Neural progenitor cell (in vitro differentiated cells): ENCODE measurements around the gene UBE2A. TPM values are rescaled to one million over a fixed set of nuclear protein-coding genes. Genes with fewer than 3 reads are reported as not detected.

ENCODE experiments used
- DNase-seq: peaks from one replicate; pipeline ENCODE4 v3.0.0-alpha.2; 2016; ENCODE audit warnings: low spot score
- H2AFZ ChIP-seq: fragments of 200-600 bp; sonication (generic); replicated peaks from 2 replicates; pipeline ENCODE4 v1.6.1; 2016; ENCODE audit warnings: antibody characterized with exemption
- H3F3A ChIP-seq: fragments of 200-600 bp; sonication (generic); 2 replicates; pipeline ENCODE4 v1.6.1; 2016; ENCODE audit warnings: antibody characterized with exemption, low read depth
- H3K27ac ChIP-seq: fragments of 200-600 bp; sonication (generic); 2 replicates; pipeline ENCODE4 v1.5.1; 2016; ENCODE audit warnings: mild to moderate bottlenecking
- H3K27me3 ChIP-seq: fragments of 200-600 bp; sonication (generic); 2 replicates; pipeline ENCODE4 v1.6.1; 2016; ENCODE audit warnings: mild to moderate bottlenecking, moderate library complexity
- H3K36me3 ChIP-seq: fragments of 200-600 bp; sonication (generic); 2 replicates; pipeline ENCODE4 v1.5.1; 2016
- H3K4me1 ChIP-seq: fragments of 200-600 bp; sonication (generic); 2 replicates; pipeline ENCODE4 v1.6.1; 2016; ENCODE audit warnings: mixed run types
- H3K4me2 ChIP-seq: fragments of 200-600 bp; sonication (generic); 2 replicates; pipeline ENCODE4 v1.6.1; 2016
- H3K4me3 ChIP-seq: fragments of 200-600 bp; sonication (generic); 2 replicates; pipeline ENCODE4 v1.5.1; 2016
- H3K79me2 ChIP-seq: fragments of 200-600 bp; sonication (generic); 2 replicates; pipeline ENCODE4 v1.6.1; 2016; ENCODE audit warnings: low read depth
- H3K9ac ChIP-seq: fragments of 200-600 bp; sonication (generic); 2 replicates; pipeline ENCODE4 v1.6.1; 2016
- H3K9me3 ChIP-seq: fragments of 200-600 bp; sonication (generic); 2 replicates; pipeline ENCODE4 v1.5.1; 2016; ENCODE audit warnings: low read depth
- H4K20me1 ChIP-seq: fragments of 200-600 bp; sonication (generic); 2 replicates; pipeline ENCODE4 v1.6.1; 2016; ENCODE audit warnings: low read depth
- H3K27ac Mint-ChIP-seq: 3 replicates; pipeline ENCODE4 v1.8.0; 2021; ENCODE audit warnings: mixed read lengths
- H3K27me3 Mint-ChIP-seq: 2 replicates; pipeline ENCODE4 v1.8.0; 2022; ENCODE audit warnings: low read depth, mild to moderate bottlenecking, inconsistent platforms, moderate library complexity, mixed read lengths; ENCODE audit not compliant: insufficient read depth
- H3K36me3 Mint-ChIP-seq: 3 replicates; pipeline ENCODE4 v1.8.0; 2021; ENCODE audit warnings: mixed read lengths
- H3K4me1 Mint-ChIP-seq: 3 replicates; pipeline ENCODE4 v1.8.0; 2021; ENCODE audit warnings: mixed read lengths
- H3K4me3 Mint-ChIP-seq: 3 replicates; pipeline ENCODE4 v1.8.0; 2021; ENCODE audit warnings: mild to moderate bottlenecking, moderate library complexity, mixed read lengths
- H3K9me3 Mint-ChIP-seq: 3 replicates; pipeline ENCODE4 v1.8.0; 2020; ENCODE audit warnings: mixed read lengths
- CTCF ChIP-seq: fragments of 200-600 bp; sonication (generic); IDR thresholded peaks from 2 replicates; pipeline ENCODE4 v1.5.1; 2017; ENCODE audit warnings: antibody characterized with exemption, mild to moderate bottlenecking
- EZH2 ChIP-seq: fragments of 200-600 bp; sonication (generic); IDR thresholded peaks from 2 replicates; pipeline ENCODE4 v1.6.1; 2017; ENCODE audit warnings: antibody characterized with exemption, mild to moderate bottlenecking, moderate library complexity
- EZH2phosphoT487 ChIP-seq: fragments of 200-600 bp; sonication (generic); IDR thresholded peaks from 2 replicates; pipeline ENCODE4 v1.6.1; 2017; ENCODE audit warnings: antibody characterized with exemption
- total RNA-seq: library from RNA; depleted of rRNA; stranded (reverse); fragments of >200 nt; gene quantifications from 2 replicates; pipeline ENCODE4 v1.2.3, GENCODE V29; 2015; ENCODE audit warnings: low replicate concordance

Gene UBE2A
- total RNA-seq, 1 donor from 2014 or later, result 90.2 TPM

- H3K27me3 ChIP-seq, result no peaks in the 10 kb centered on the region
- no peak overlapping the region for H3K27ac ChIP-seq
- Mint-ChIP-seq H3K4me1 (peaks cover 4% of the 10 kb centered on the region), H3K27me3 (peaks cover 2% of the 10 kb centered on the region), H3K36me3 (no peaks in the 10 kb centered on the region), H3K9me3 (peaks cover 15% of the 10 kb centered on the region), H3K27ac (no peak overlapping the region), H3K4me3 (peak overlapping the region; percentile 93)
- no peak overlapping the region for H3K4me3 ChIP-seq
- TF ChIP-seq EZH2, result no peak
- no peak for TF ChIP-seq EZH2phosphoT487
- no peak for TF ChIP-seq CTCF
- H3K4me2 ChIP-seq, result no peak overlapping the region
- no peaks in the 10 kb centered on the region for H3K9me3 ChIP-seq
- H3K4me1 ChIP-seq, result no peaks in the 10 kb centered on the region
- no peak overlapping the region for H2AFZ ChIP-seq
- peaks cover 13% of the 10 kb centered on the region for H4K20me1 ChIP-seq
- no peaks in the 10 kb centered on the region for H3K36me3 ChIP-seq
- H3K79me2 ChIP-seq, result peaks cover 36% of the 10 kb centered on the region
- H3K9ac ChIP-seq, result no peak overlapping the region
- H3F3A ChIP-seq, result no peaks in the 10 kb centered on the region
- no peak for DNase-seq
These were observed 32.6 kb downstream of the UBE2A start for GRCh38 chrX:119607018-119607389.

- no peaks in the 10 kb centered on the region for H3K27me3 ChIP-seq
- H3K36me3 Mint-ChIP-seq, result no peaks in the 10 kb centered on the region
These were observed 40.4 kb downstream of the UBE2A start for GRCh38 chrX:119614776-119615175.

GRCh38 chrX:119617517-119618164 is 43.3 kb downstream of the UBE2A start:
- no peak overlapping the region for H3K4me2 ChIP-seq
- no peak overlapping the region for H3K27ac Mint-ChIP-seq

More at GRCh38 chrX:119614776-119615175, 40.4 kb downstream of the UBE2A start:
- Mint-ChIP-seq H3K27ac (no peak overlapping the region), H3K9me3 (peaks cover 6% of the 10 kb centered on the region), H3K4me1 (no peaks in the 10 kb centered on the region), H3K27me3 (peaks cover 6% of the 10 kb centered on the region), H3K4me3 (no peak overlapping the region)
- Histone ChIP-seq H3K79me2 (no peaks in the 10 kb centered on the region), H3K4me3 (no peak overlapping the region), H3K9ac (no peak overlapping the region), H3K4me2 (no peak overlapping the region), H2AFZ (no peak overlapping the region), H3K36me3 (no peaks in the 10 kb centered on the region), H3K9me3 (no peaks in the 10 kb centered on the region), H3K4me1 (no peaks in the 10 kb centered on the region), H4K20me1 (no peaks in the 10 kb centered on the region), H3F3A (no peaks in the 10 kb centered on the region), H3K27ac (no peak overlapping the region)
- TF ChIP-seq EZH2 (no peak), EZH2phosphoT487 (no peak), CTCF (no peak)
- DNase-seq, result no peak

More at GRCh38 chrX:119617517-119618164, 43.3 kb downstream of the UBE2A start:
- Mint-ChIP-seq H3K9me3 (peaks cover 6% of the 10 kb centered on the region), H3K36me3 (peaks cover 3% of the 10 kb centered on the region), H3K4me1 (no peaks in the 10 kb centered on the region), H3K27me3 (peaks cover 3% of the 10 kb centered on the region), H3K4me3 (no peak overlapping the region)
- H3K79me2 ChIP-seq, result no peaks in the 10 kb centered on the region
- no peaks in the 10 kb centered on the region for H3K9me3 ChIP-seq
- no peaks in the 10 kb centered on the region for H3K36me3 ChIP-seq
- TF ChIP-seq EZH2 (no peak), CTCF (no peak), EZH2phosphoT487 (no peak)
- no peaks in the 10 kb centered on the region for H3F3A ChIP-seq
- H3K27me3 ChIP-seq, result no peaks in the 10 kb centered on the region
- no peak overlapping the region for H3K27ac ChIP-seq
- no peaks in the 10 kb centered on the region for H4K20me1 ChIP-seq
- H3K9ac ChIP-seq, result no peak overlapping the region
- no peak overlapping the region for H2AFZ ChIP-seq
- peak; percentile 36 for DNase-seq
- H3K4me1 ChIP-seq, result no peaks in the 10 kb centered on the region
- H3K4me3 ChIP-seq, result no peak overlapping the region
